Rectal smooth muscle tissue (tissue), 1 donor: ENCODE measurements around the gene SIMC1.
"Not testable (repeated sequence)": the region's sequence is repeated elsewhere in the genome, so short reads cannot be mapped to it uniquely, and the experiment has no call there.

Source experiments
- H3K27ac ChIP-seq: one replicate; pipeline ENCODE4 v1.7.0; 2013; ENCODE audit warnings: low read depth, low read length, inconsistent platforms
- H3K27me3 ChIP-seq: one replicate; pipeline ENCODE4 v1.7.0; 2013; ENCODE audit warnings: low read length; ENCODE audit not compliant: control insufficient read depth, insufficient read depth
- H3K36me3 ChIP-seq: one replicate; pipeline ENCODE4 v1.7.0; 2013; ENCODE audit warnings: low read length; ENCODE audit not compliant: control insufficient read depth, insufficient read depth
- H3K4me1 ChIP-seq: one replicate; pipeline ENCODE4 v1.7.0; 2013; ENCODE audit warnings: low read length; ENCODE audit not compliant: control insufficient read depth, insufficient read depth
- H3K4me3 ChIP-seq: one replicate; pipeline ENCODE4 v1.7.0; 2013; ENCODE audit warnings: low read length
- H3K9ac ChIP-seq: one replicate; pipeline ENCODE4 v1.7.0; 2013; ENCODE audit warnings: low read length

SIMC1 gene

GRCh38 chr5:176260682-176261081 is 22.5 kb downstream of the SIMC1 start:
- not testable (repeated sequence) for H3K4me3 ChIP-seq, H3K27me3 ChIP-seq, H3K36me3 ChIP-seq, H3K27ac ChIP-seq, H3K4me1 ChIP-seq, H3K9ac ChIP-seq

GRCh38 chr5:176266448-176266847 is 28.2 kb downstream of the SIMC1 start:
- not testable (repeated sequence) for H3K27me3 ChIP-seq, H3K36me3 ChIP-seq, H3K4me3 ChIP-seq, H3K27ac ChIP-seq, H3K9ac ChIP-seq, H3K4me1 ChIP-seq

GRCh38 chr5:176289018-176289417 is 50.8 kb downstream of the SIMC1 start:
- not testable (repeated sequence) for H3K27me3 ChIP-seq, H3K4me1 ChIP-seq, H3K4me3 ChIP-seq, H3K9ac ChIP-seq, H3K27ac ChIP-seq, H3K36me3 ChIP-seq

- not testable (repeated sequence) for H3K36me3 ChIP-seq, H3K4me3 ChIP-seq, H3K27ac ChIP-seq, H3K9ac ChIP-seq, H3K4me1 ChIP-seq, H3K27me3 ChIP-seq
Observed at GRCh38 chr5:176290057-176290840, 52.0 kb downstream of the SIMC1 start.

- not testable (repeated sequence) for H3K4me3 ChIP-seq, H3K36me3 ChIP-seq, H3K27me3 ChIP-seq, H3K27ac ChIP-seq, H3K9ac ChIP-seq, H3K4me1 ChIP-seq
Observed at GRCh38 chr5:176305356-176305755, 67.1 kb downstream of the SIMC1 start.

- Histone ChIP-seq H3K4me3 (no peak overlapping the region), H3K36me3 (peaks cover 2% of the 10 kb centered on the region), H3K9ac (no peak overlapping the region), H3K27ac (no peak overlapping the region), H3K4me1 (no peaks in the 10 kb centered on the region), H3K27me3 (no peaks in the 10 kb centered on the region)
Observed at GRCh38 chr5:176317534-176318374, 79.5 kb downstream of the SIMC1 start.

GRCh38 chr5:176319827-176320554 is 81.8 kb downstream of the SIMC1 start:
- H3K4me3 ChIP-seq: no peak overlapping the region
- no peak overlapping the region for H3K9ac ChIP-seq
- H3K27me3 ChIP-seq: no peaks in the 10 kb centered on the region
- H3K36me3 ChIP-seq: peaks cover 6% of the 10 kb centered on the region
- no peak overlapping the region for H3K27ac ChIP-seq
- no peaks in the 10 kb centered on the region for H3K4me1 ChIP-seq

GRCh38 chr5:176320577-176320976 is 82.4 kb downstream of the SIMC1 start:
- H3K27ac ChIP-seq: no peak overlapping the region
- peaks cover 6% of the 10 kb centered on the region for H3K36me3 ChIP-seq
- H3K4me1 ChIP-seq: no peaks in the 10 kb centered on the region
- no peak overlapping the region for H3K9ac ChIP-seq
- H3K27me3 ChIP-seq: no peaks in the 10 kb centered on the region
- H3K4me3 ChIP-seq: no peak overlapping the region

GRCh38 chr5:176334031-176334770 is 96.0 kb downstream of the SIMC1 start:
- no peak overlapping the region for H3K4me3 ChIP-seq
- H3K9ac ChIP-seq: no peak overlapping the region
- H3K27me3 ChIP-seq: no peaks in the 10 kb centered on the region
- no peaks in the 10 kb centered on the region for H3K4me1 ChIP-seq
- no peak overlapping the region for H3K27ac ChIP-seq
- H3K36me3 ChIP-seq: no peaks in the 10 kb centered on the region

- H3K4me1 ChIP-seq: no peaks in the 10 kb centered on the region
Observed at GRCh38 chr5:176337913-176338312, 99.7 kb downstream of the SIMC1 start.

GRCh38 chr5:176339304-176339703 is 101.1 kb downstream of the SIMC1 start:
- Histone ChIP-seq H3K4me3 (no peak overlapping the region), H3K9ac (no peak overlapping the region)

More at GRCh38 chr5:176337913-176338312, 99.7 kb downstream of the SIMC1 start:
- no peak overlapping the region for H3K9ac ChIP-seq
- H3K27ac ChIP-seq: no peak overlapping the region
- H3K4me3 ChIP-seq: no peak overlapping the region
- no peaks in the 10 kb centered on the region for H3K36me3 ChIP-seq
- no peaks in the 10 kb centered on the region for H3K27me3 ChIP-seq

More at GRCh38 chr5:176339304-176339703, 101.1 kb downstream of the SIMC1 start:
- Histone ChIP-seq H3K36me3 (no peaks in the 10 kb centered on the region), H3K4me1 (no peaks in the 10 kb centered on the region), H3K27ac (no peak overlapping the region), H3K27me3 (no peaks in the 10 kb centered on the region)
